Liver (tissue), 9 donors: ENCODE results near the gene IQSEC3. TPM values are rescaled to one million over a fixed set of nuclear protein-coding genes. Genes with fewer than 3 reads are reported as not detected.

Source experiments
- DNase-seq: peaks from one replicate; pipeline ENCODE4 v3.0.0-alpha.2; 2017; ENCODE audit warnings: low spot score
- H3K27ac ChIP-seq, 2 donors: one replicate each; pipeline ENCODE4 v1.7.0; 2013; ENCODE audit warnings: inconsistent platforms in 2 of 2, low read length in 2 of 2, control low read depth in 1 of 2, low read depth in 1 of 2, mild to moderate bottlenecking in 1 of 2
- H3K27me3 ChIP-seq, 4 donors: one replicate each; pipeline versions ENCODE4 v1.6.1 to v1.7.0; 2013; ENCODE audit warnings: low read length in 3 of 4, inconsistent platforms in 1 of 4, mild to moderate bottlenecking in 1 of 4, moderate library complexity in 1 of 4; ENCODE audit not compliant: control insufficient read depth in 4 of 4, insufficient read depth in 4 of 4
- H3K36me3 ChIP-seq, 4 donors: one replicate each; pipeline versions ENCODE4 v1.6.1 to v1.7.0; 2013; ENCODE audit warnings: low read length in 3 of 4, mild to moderate bottlenecking in 3 of 4, low read depth in 1 of 4, moderate library complexity in 1 of 4; ENCODE audit not compliant: control insufficient read depth in 4 of 4, insufficient read depth in 3 of 4
- H3K4me1 ChIP-seq, 4 donors: one replicate each; pipeline versions ENCODE4 v1.6.1 to v1.7.0; 2013; ENCODE audit warnings: low read length in 3 of 4, mild to moderate bottlenecking in 3 of 4, moderate library complexity in 1 of 4; ENCODE audit not compliant: control insufficient read depth in 4 of 4, insufficient read depth in 4 of 4
- H3K4me3 ChIP-seq, 3 donors: one replicate each; pipeline versions ENCODE4 v1.6.1 to v1.7.0; 2013; ENCODE audit warnings: low read length in 3 of 3, control low read depth in 1 of 3, low read depth in 1 of 3, mild to moderate bottlenecking in 1 of 3
- H3K9ac ChIP-seq, 2 donors: one replicate each; pipeline ENCODE4 v1.7.0; 2013; ENCODE audit warnings: low read length in 2 of 2, mild to moderate bottlenecking in 2 of 2, moderate library complexity in 2 of 2, control low read depth in 1 of 2, low read depth in 1 of 2
- H3K9me3 ChIP-seq, 4 donors: one replicate each; pipeline versions ENCODE4 v1.6.1 to v1.7.0; 2013; ENCODE audit warnings: low read length in 3 of 4; ENCODE audit not compliant: control insufficient read depth in 4 of 4
- ATF3 ChIP-seq: IDR thresholded peaks from 2 replicates; pipeline ENCODE4 v1.6.1; 2016; ENCODE audit warnings: antibody characterized with exemption
- CTCF ChIP-seq: fragments of 150-350 bp; IDR thresholded peaks from 2 replicates; pipeline ENCODE4 v1.5.1; 2017; ENCODE audit warnings: improper control_type of control experiment, low read depth, low read length; ENCODE audit not compliant: missing input control
- EGR1 ChIP-seq, 2 donors: IDR thresholded peaks; 2 replicates each; pipeline ENCODE4 v1.6.1; 2016 to 2018; ENCODE audit warnings: antibody characterized with exemption in 2 of 2, low read depth in 2 of 2
- FOXA1 ChIP-seq: IDR thresholded peaks from 2 replicates; pipeline ENCODE4 v1.6.1; 2016; ENCODE audit warnings: antibody characterized with exemption
- GABPA ChIP-seq, 2 donors: IDR thresholded peaks in 1 of 2; conservative IDR thresholded peaks in 1 of 2; 2 replicates each; pipeline ENCODE4 v1.6.1; 2016; ENCODE audit warnings: antibody characterized with exemption in 2 of 2, mild to moderate bottlenecking in 1 of 2, moderate library complexity in 1 of 2
- HNF4A ChIP-seq, 2 donors: conservative IDR thresholded peaks; 2 replicates each; pipeline ENCODE4 v1.6.1; 2016; ENCODE audit warnings: antibody characterized with exemption in 2 of 2, mild to moderate bottlenecking in 2 of 2
- HNF4G ChIP-seq: IDR thresholded peaks from 2 replicates; pipeline ENCODE4 v1.6.1; 2016; ENCODE audit warnings: antibody characterized with exemption
- JUND ChIP-seq, 2 donors: IDR thresholded peaks; 2 replicates each; pipeline ENCODE4 v1.6.1; 2016; ENCODE audit warnings: antibody characterized with exemption in 2 of 2
- MAX ChIP-seq: IDR thresholded peaks from 2 replicates; pipeline ENCODE4 v1.6.1; 2016; ENCODE audit warnings: antibody characterized with exemption
- NR2F2 ChIP-seq: IDR thresholded peaks from 2 replicates; pipeline ENCODE4 v1.6.1; 2016; ENCODE audit warnings: antibody characterized with exemption
- RAD21 ChIP-seq, 2 donors: IDR thresholded peaks; 2 replicates each; pipeline ENCODE4 v1.6.1; 2016; ENCODE audit warnings: antibody characterized with exemption in 2 of 2, mild to moderate bottlenecking in 2 of 2
- REST ChIP-seq: IDR thresholded peaks from 2 replicates; pipeline ENCODE4 v1.6.1; 2016; ENCODE audit warnings: antibody characterized with exemption, mild to moderate bottlenecking
- RXRA ChIP-seq, 2 donors: IDR thresholded peaks; 2 replicates each; pipeline ENCODE4 v1.6.1; 2017 to 2018; ENCODE audit warnings: antibody characterized with exemption in 2 of 2, mild to moderate bottlenecking in 1 of 2
- SP1 ChIP-seq: IDR thresholded peaks from 2 replicates; pipeline ENCODE4 v1.6.1; 2018; ENCODE audit warnings: antibody characterized with exemption, mild to moderate bottlenecking
- TAF1 ChIP-seq: conservative IDR thresholded peaks from 2 replicates; pipeline ENCODE4 v1.6.1; 2016; ENCODE audit warnings: antibody characterized with exemption, mild to moderate bottlenecking
- YY1 ChIP-seq: IDR thresholded peaks from 2 replicates; pipeline ENCODE4 v1.6.1; 2016; ENCODE audit warnings: antibody characterized with exemption, mild to moderate bottlenecking
- ZBTB33 ChIP-seq: IDR thresholded peaks from 2 replicates; pipeline ENCODE4 v1.6.1; 2016; ENCODE audit warnings: antibody characterized with exemption
- WGBS: extraction: QIAGEN DNeasy Blood & Tissue Kit; methylation state at CpG from one replicate; pipeline ENCODE4 v1.1.7; 2013; 5-methylcytosine and 5-hydroxymethylcytosine counted together
- polyA plus RNA-seq, 2 donors: library from polyadenylated mRNA; stranded (reverse) in 1 of 2; unstranded in 1 of 2; fragments of 200-250 nt in 1 of 2; fragments of >200 nt in 1 of 2; fragmentation: Nextera tagmentation in 1 of 2; extraction: Ambion mirVana in 1 of 2; gene quantifications; one replicate each; pipeline versions ENCODE4 v1.2.1 to v1.2.3, GENCODE V29; 2013 to 2015
- total RNA-seq, 2 donors: library from RNA; depleted of rRNA; stranded (reverse); fragments of >200 nt; gene quantifications; one replicate each; pipeline ENCODE4 v1.2.3, GENCODE V29; 2014
- donor health status: healthy.
- donor health status: healthy.
- donor health status: healthy.
- donor health status: healthy.
- donor health status: healthy.

The IQSEC3 gene
- total and polyA plus RNA-seq, 4 donors = under 0.01 to 0.79 (median 0.48) TPM

GRCh38 chr12:218221-218620, 151.7 kb downstream of the IQSEC3 start:
- peaks cover 0 to 32% (median 19%) of the 10 kb centered on the region in 4 donors for H3K36me3 ChIP-seq
- H3K4me3 ChIP-seq = no peak overlapping the region
- no peaks in the 10 kb centered on the region for H3K9me3 ChIP-seq
- TF ChIP-seq EGR1 (IDR thresholded peaks at IDR 0.05; ENCODE audit: low read depth in 2 of 2) (no peak), ATF3 (no peak), RAD21 (IDR thresholded peaks at IDR 0.05) (no peak), GABPA (IDR thresholded peaks at IDR 0.05 in 1 of 2, conservative IDR thresholded peaks at IDR 0.05 in 1 of 2) (no peak), RXRA (IDR thresholded peaks at IDR 0.05) (no peak), HNF4A (conservative IDR thresholded peaks at IDR 0.05) (no peak), MAX (no peak), SP1 (no peak), FOXA1 (no peak), JUND (IDR thresholded peaks at IDR 0.05) (no peak), REST (no peak), TAF1 (no peak), HNF4G (no peak)
- no peak overlapping the region for H3K9ac ChIP-seq
- 93% methylated on average over 5 of the region's 5 CpGs for WGBS
- peaks cover 4 to 22% (median 15%) of the 10 kb centered on the region in 4 donors for H3K4me1 ChIP-seq
- no peaks in the 10 kb centered on the region for H3K27me3 ChIP-seq
- H3K27ac ChIP-seq = no peak overlapping the region
- DNase-seq = no peak

- Histone ChIP-seq H3K36me3 (peaks cover 0 to 39% (median 19%) of the 10 kb centered on the region in 4 donors), H3K9ac (no peak overlapping the region), H3K4me1 (peaks cover 3 to 15% (median 8%) of the 10 kb centered on the region in 4 donors), H3K27me3 (no peaks in the 10 kb centered on the region), H3K9me3 (no peaks in the 10 kb centered on the region), H3K4me3 (no peak overlapping the region), H3K27ac (no peak overlapping the region)
- no peak for TF ChIP-seq RXRA (IDR thresholded peaks at IDR 0.05)
- no peak for TF ChIP-seq YY1
- TF ChIP-seq CTCF = no peak
- no peak for TF ChIP-seq FOXA1
- no peak for TF ChIP-seq TAF1
- TF ChIP-seq ZBTB33 = no peak
- no peak for TF ChIP-seq MAX
- no peak for TF ChIP-seq HNF4G
- no peak for TF ChIP-seq GABPA (IDR thresholded peaks at IDR 0.05 in 1 of 2, conservative IDR thresholded peaks at IDR 0.05 in 1 of 2)
- TF ChIP-seq RAD21 (IDR thresholded peaks at IDR 0.05) = no peak
- no peak for TF ChIP-seq NR2F2
- no peak for TF ChIP-seq SP1
- 88% methylated on average over 30 of the region's 30 CpGs for WGBS
- DNase-seq = no peak
Measured at GRCh38 chr12:218728-219590, 152.4 kb downstream of the IQSEC3 start.
